ENCODE data around the gene CACNB2. TPM values are rescaled to one million over a fixed set of nuclear protein-coding genes. Genes with fewer than 3 reads are reported as not detected.
A peak's percentile ranks its signal among the peaks of the same experiment; 100 is the strongest.

CACNB2 gene
- total and polyA plus RNA-seq, 8 donors = 4.9 to 11.1 (median 7.3) TPM

DNA sequence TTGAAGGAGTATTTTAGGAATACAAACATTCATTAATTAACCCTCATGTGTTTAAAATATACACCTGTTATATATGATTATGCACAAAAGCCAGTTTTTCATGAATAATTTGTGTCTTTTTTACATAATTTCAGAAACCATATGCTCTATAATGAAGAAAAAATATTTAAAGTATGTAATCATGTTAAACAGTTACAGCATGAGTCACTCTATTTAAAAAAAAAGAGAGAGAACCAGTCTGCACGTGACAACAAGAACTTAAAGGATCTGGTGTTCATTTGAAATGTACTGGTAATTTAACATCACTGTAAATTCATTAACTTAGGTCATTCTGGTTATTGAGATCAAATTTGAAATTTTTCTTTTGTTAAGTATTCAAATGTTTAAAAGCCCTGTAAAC lies 228.5 kb downstream of the CACNB2 start:
- no peak overlapping the region for H3K27ac ChIP-seq
- H3K4me3 ChIP-seq = no peak overlapping the region
- no peaks in the 10 kb centered on the region for H3K4me1 ChIP-seq
- intact Hi-C loops (cut with DNase I) = no loop called here
- no peaks in the 10 kb centered on the region for H3K27me3 ChIP-seq
- ATAC-seq = no peak
- no peak for DNase-seq
- no peaks in the 10 kb centered on the region for H3K36me3 ChIP-seq
- TF ChIP-seq, protein P1, sequence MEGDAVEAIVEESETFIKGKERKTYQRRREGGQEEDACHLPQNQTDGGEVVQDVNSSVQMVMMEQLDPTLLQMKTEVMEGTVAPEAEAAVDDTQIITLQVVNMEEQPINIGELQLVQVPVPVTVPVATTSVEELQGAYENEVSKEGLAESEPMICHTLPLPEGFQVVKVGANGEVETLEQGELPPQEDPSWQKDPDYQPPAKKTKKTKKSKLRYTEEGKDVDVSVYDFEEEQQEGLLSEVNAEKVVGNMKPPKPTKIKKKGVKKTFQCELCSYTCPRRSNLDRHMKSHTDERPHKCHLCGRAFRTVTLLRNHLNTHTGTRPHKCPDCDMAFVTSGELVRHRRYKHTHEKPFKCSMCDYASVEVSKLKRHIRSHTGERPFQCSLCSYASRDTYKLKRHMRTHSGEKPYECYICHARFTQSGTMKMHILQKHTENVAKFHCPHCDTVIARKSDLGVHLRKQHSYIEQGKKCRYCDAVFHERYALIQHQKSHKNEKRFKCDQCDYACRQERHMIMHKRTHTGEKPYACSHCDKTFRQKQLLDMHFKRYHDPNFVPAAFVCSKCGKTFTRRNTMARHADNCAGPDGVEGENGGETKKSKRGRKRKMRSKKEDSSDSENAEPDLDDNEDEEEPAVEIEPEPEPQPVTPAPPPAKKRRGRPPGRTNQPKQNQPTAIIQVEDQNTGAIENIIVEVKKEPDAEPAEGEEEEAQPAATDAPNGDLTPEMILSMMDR (IDR thresholded peaks at IDR 0.05) = no peak
- 30 to 49% methylated on average over 1 of the region's 1 CpG for WGBS, 2 donors
- FAIRE-seq = peak; percentile 84
- H3K9me3 ChIP-seq = no peaks in the 10 kb centered on the region

DNA sequence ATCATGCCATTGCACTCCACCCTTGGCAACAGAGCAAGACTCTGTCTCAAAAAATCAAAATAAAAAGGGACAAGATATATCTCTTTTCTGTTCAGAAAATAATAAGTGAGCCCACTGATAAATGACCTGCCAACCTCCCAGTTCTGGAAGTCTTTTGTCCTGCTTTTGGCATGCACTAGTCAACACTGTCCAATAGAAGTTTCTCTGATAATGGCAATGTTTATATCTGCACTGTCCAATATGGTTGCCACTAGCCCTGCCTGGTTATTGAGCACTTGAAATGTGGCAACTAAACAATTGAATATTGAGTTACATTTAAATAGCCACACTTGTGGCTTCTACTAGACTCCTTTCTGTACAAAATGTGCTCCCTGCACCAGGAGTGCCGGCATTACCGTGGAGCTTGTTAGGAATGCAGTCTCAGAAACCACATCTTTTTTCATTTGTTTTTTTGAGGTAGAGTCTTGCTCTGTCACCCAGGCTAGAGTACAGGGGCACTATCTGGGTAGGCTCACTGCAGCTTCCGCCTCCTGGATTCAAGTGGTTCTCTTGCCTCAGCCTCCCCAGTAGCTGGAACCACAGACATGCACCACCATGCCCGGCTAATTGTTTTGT lies 229.7 kb downstream of the CACNB2 start:
- TF ChIP-seq, protein P1 (IDR thresholded peaks at IDR 0.05) = no peak
- H3K4me3 ChIP-seq = no peak overlapping the region
- DNase-seq (no peak), FAIRE-seq (no peak), ATAC-seq (no peak)
- H3K27ac ChIP-seq = no peak overlapping the region
- H3K36me3 ChIP-seq = no peaks in the 10 kb centered on the region
- H3K27me3 ChIP-seq = no peaks in the 10 kb centered on the region
- 98% methylated on average over 4 of the region's 4 CpGs for WGBS, 2 donors
- no peaks in the 10 kb centered on the region for H3K9me3 ChIP-seq
- intact Hi-C loops (cut with DNase I) = no loop called here
- no peaks in the 10 kb centered on the region for H3K4me1 ChIP-seq

DNA sequence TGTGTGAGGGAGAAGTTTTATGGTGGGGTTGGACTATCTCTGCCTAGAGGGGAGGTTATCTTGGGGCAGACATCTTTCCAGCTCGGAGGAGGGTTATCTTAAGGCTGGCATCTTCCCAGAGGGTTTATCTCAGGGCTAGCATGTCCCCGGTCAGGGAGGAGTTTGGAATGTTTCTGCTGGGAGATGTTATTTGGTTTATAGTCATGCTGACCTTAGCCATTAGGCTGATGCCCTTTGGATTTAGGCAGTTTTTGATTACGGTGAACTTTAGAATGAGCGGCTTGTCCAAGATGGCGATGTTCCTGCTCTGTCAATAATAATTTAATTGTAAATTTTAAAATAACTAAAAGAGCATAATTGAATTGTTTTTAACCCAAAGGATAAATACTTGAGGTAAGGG lies 236.4 kb downstream of the CACNB2 start:
- FAIRE-seq (no peak), DNase-seq (no peak), ATAC-seq (no peak)
- TF ChIP-seq, protein P1 (IDR thresholded peaks at IDR 0.05) = no peak
- WGBS, 2 donors = 68 to 75% methylated on average over 5 of the region's 5 CpGs
- Histone ChIP-seq H3K36me3 (no peaks in the 10 kb centered on the region), H3K27ac (no peak overlapping the region), H3K9me3 (no peaks in the 10 kb centered on the region), H3K27me3 (no peaks in the 10 kb centered on the region), H3K4me1 (no peaks in the 10 kb centered on the region), H3K4me3 (no peak overlapping the region)
- intact Hi-C loops (cut with DNase I) = no loop called here

DNA sequence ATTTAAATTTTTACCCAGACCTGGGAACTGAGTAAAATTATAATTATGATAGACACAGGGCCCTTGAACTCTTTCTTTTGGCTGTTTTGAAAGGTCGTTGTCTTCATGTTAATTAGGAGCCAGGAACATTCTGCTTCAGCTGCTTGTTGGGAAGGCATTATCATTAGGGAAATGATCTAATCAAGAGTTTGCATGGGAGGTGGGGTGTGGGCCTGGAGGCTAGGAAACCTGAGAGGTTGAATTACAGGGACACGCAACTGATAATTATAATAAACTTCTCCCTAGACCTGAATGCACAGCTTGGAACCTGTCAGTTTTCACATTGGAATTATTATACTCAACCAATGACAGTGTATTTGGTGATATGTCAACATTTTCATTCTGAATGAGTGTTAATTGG lies 237.7 kb downstream of the CACNB2 start:
- WGBS, 2 donors = 62 to 80% methylated on average over 2 of the region's 2 CpGs
- Histone ChIP-seq H3K9me3 (no peaks in the 10 kb centered on the region), H3K27me3 (no peaks in the 10 kb centered on the region), H3K4me3 (no peak overlapping the region), H3K36me3 (no peaks in the 10 kb centered on the region), H3K4me1 (no peaks in the 10 kb centered on the region), H3K27ac (no peak overlapping the region)
- DNase-seq = no peak
- intact Hi-C loops (cut with DNase I) = no loop called here
- FAIRE-seq = no peak
- ATAC-seq = no peak
- TF ChIP-seq, protein P1 (IDR thresholded peaks at IDR 0.05) = no peak

DNA sequence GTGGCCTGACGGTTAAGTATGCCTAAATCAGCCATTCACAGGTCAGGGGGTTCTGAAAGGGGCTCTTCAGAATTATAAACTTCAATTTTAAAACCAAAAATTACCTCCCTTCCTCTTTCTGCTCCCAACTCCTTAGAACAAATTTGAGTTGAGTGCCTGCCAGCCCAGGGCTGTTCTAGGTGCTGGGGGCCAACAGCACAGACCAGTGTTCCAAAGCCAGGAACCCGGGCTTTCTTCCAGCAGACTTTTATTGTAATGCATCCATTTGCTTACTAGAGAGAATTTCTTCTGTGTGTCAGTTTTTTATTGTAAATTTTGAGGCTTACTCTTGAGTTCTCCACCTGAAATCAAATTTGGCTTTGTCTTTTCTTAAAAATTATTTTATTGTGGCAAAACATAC lies 238.5 kb downstream of the CACNB2 start:
- ATAC-seq = no peak
- DNase-seq = no peak

More for the DNA sequence above, 238.5 kb downstream of the CACNB2 start:
- Histone ChIP-seq H3K9me3 (no peaks in the 10 kb centered on the region), H3K4me1 (no peaks in the 10 kb centered on the region), H3K4me3 (no peak overlapping the region), H3K27me3 (no peaks in the 10 kb centered on the region), H3K36me3 (no peaks in the 10 kb centered on the region), H3K27ac (no peak overlapping the region)
- no peak for FAIRE-seq
- intact Hi-C loops (cut with DNase I) = no loop called here
- WGBS, 2 donors = 87 to 90% methylated on average over 2 of the region's 2 CpGs
- TF ChIP-seq, protein P1 (IDR thresholded peaks at IDR 0.05) = no peak

Measured in pancreas (tissue), 10 donors.